Common myeloid progenitor, CD34-positive (primary cell): ENCODE data around the gene MAG.

Experiments
- CTCF ChIA-PET: fragments of 350-600 bp; sonication (Branson Sonifier 250); formaldehyde crosslinking; loops from one replicate; lab custom pipeline; 2021; ENCODE audit warnings: antibody characterized with exemption; lab: Charles Lee
- POLR2A ChIA-PET: fragments of 350-600 bp; sonication (Branson Sonifier 250); formaldehyde crosslinking; loops from one replicate; lab custom pipeline; 2021; ENCODE audit warnings: antibody characterized with exemption; lab: Charles Lee
- DNase-seq, 3 donors: peaks; one replicate each; pipeline versions ENCODE4 v3.0.0 to v3.0.0-alpha.2; 2013
- H3K27ac ChIP-seq, 2 experiments: 1 replicate in 1 of 2; 2 replicates in 1 of 2; pipeline ENCODE4 v1.7.0; 2013; ENCODE audit warnings: inconsistent platforms in 2 of 2, low read length in 2 of 2, mild to moderate bottlenecking in 2 of 2, low read depth in 1 of 2, moderate library complexity in 1 of 2; ENCODE audit not compliant: severe bottlenecking in 2 of 2, insufficient read depth in 1 of 2, poor library complexity in 1 of 2
- H3K27me3 ChIP-seq, 5 experiments: replicated peaks in 2 of 5; 1 replicate in 3 of 5; 2 replicates in 2 of 5; pipeline versions ENCODE4 v1.6.1 to v1.7.0; 2013; ENCODE audit warnings: low read length in 4 of 5, mild to moderate bottlenecking in 2 of 5, moderate library complexity in 2 of 5, inconsistent platforms in 1 of 5; ENCODE audit not compliant: insufficient read depth in 5 of 5, control insufficient read depth in 4 of 5
- H3K36me3 ChIP-seq, 4 experiments: 1 replicate in 2 of 4; 2 replicates in 2 of 4; pipeline versions ENCODE4 v1.6.1 to v1.7.0; 2013; ENCODE audit warnings: low read length in 3 of 4, control low read depth in 1 of 4, mild to moderate bottlenecking in 1 of 4; ENCODE audit not compliant: control insufficient read depth in 4 of 4, insufficient read depth in 4 of 4
- H3K4me1 ChIP-seq, 4 experiments: 1 replicate in 3 of 4; 2 replicates in 1 of 4; pipeline versions ENCODE4 v1.6.1 to v1.7.1; 2013; ENCODE audit warnings: low read length in 3 of 4, mild to moderate bottlenecking in 3 of 4, control low read depth in 1 of 4, inconsistent platforms in 1 of 4, moderate library complexity in 1 of 4; ENCODE audit not compliant: control insufficient read depth in 4 of 4, insufficient read depth in 4 of 4; ENCODE audit errors: control extremely low read depth in 1 of 4
- H3K4me3 ChIP-seq, 7 experiments: 1 replicate in 4 of 7; 2 replicates in 3 of 7; pipeline versions ENCODE4 v1.5.1 to v1.7.0; 2013; ENCODE audit warnings: mild to moderate bottlenecking in 7 of 7, low read length in 6 of 7, moderate library complexity in 6 of 7, inconsistent platforms in 2 of 7, low read depth in 2 of 7, control low read depth in 1 of 7; ENCODE audit not compliant: insufficient read depth in 4 of 7, control insufficient read depth in 1 of 7; ENCODE audit errors: extremely low read depth in 1 of 7
- H3K9me3 ChIP-seq, 5 experiments: 1 replicate in 4 of 5; 2 replicates in 1 of 5; pipeline versions ENCODE4 v1.6.1 to v1.7.1; 2013; ENCODE audit warnings: low read length in 4 of 5, mild to moderate bottlenecking in 2 of 5, inconsistent platforms in 1 of 5, low read depth in 1 of 5, moderate library complexity in 1 of 5; ENCODE audit not compliant: control insufficient read depth in 4 of 5, insufficient read depth in 2 of 5; ENCODE audit errors: control extremely low read depth in 1 of 5
- WGBS: methylation state at CpG from one replicate; pipeline ENCODE4 v1.1.5; 2013; ENCODE audit not compliant: insufficient coverage; 5-methylcytosine and 5-hydroxymethylcytosine counted together

MAG gene

GRCh38 chr19:35288906-35289305 lies 3.1 kb upstream of the MAG start:
- Histone ChIP-seq H3K4me1 (peaks cover 0 to 13% (median 1%) of the 10 kb centered on the region in 4 experiments), H3K36me3 (no peaks in the 10 kb centered on the region), H3K4me3 (no peak overlapping the region), H3K9me3 (no peaks in the 10 kb centered on the region), H3K27me3 (no peaks in the 10 kb centered on the region), H3K27ac (no peak overlapping the region)
- WGBS = 97% methylated on average over 5 of the region's 5 CpGs
- DNase-seq = no peak
- ChIA-PET POLR2A (interaction anchor here (0.6 kb wide), 1 partner anchor 85 kb away, joined by 3 read pairs; no protein-coding TSS in a partner anchor), CTCF (interaction anchor here (1.0 to 1.3 kb wide), 3 partner anchors 14 to 18 kb away, joined by 3 to 5 read pairs (median 3); no protein-coding TSS in a partner anchor)

DNA sequence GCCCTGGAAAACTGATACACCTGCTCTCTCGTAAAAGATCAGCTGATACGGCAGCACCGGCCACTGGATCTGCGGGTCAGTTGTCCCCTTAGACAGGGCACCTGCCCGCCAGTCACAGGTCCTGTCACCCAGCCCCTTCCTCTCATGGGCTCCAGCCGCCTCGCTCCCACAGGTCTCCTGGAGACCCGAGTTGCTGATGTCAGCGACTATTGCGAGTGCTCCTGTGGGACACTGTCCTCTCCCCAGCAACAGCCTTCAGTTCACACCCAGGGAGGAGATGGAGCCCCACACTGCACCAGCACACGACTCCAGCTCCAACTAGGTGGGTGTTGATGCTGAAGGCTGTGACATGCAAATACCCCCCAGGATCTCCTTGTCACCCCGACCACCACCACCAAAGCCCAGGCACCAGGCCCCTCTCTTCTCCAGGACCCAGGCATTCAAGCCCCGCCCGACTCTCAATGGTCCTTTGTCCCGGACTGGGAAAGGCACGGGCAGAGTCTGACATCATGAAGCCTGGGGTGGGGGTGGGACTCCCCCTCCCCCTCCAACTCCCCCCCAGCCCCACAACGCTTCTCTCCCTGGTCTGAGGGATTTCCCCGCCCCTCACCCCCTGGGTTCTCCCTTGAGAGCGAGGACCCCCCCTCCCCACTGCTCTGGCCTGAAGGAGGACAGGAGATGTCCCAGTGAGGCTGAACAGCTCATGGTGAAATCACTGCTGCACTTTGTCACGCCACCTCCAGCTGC lies 1.4 kb upstream of the MAG start:
- Histone ChIP-seq H3K36me3 (no peaks in the 10 kb centered on the region), H3K4me3 (no peak overlapping the region), H3K4me1 (peaks cover 2 to 20% (median 12%) of the 10 kb centered on the region in 4 experiments), H3K27me3 (no peaks in the 10 kb centered on the region), H3K27ac (no peak overlapping the region), H3K9me3 (no peaks in the 10 kb centered on the region)
- POLR2A ChIA-PET = no interaction called here
- CTCF ChIA-PET = interaction anchor here (1.3 to 1.4 kb wide), 2 partner anchors 19 to 20 kb away, joined by 3 to 4 read pairs; no protein-coding TSS in a partner anchor
- WGBS = 97% methylated on average over 9 of the region's 20 CpGs
- DNase-seq = no peak

- Histone ChIP-seq H3K4me1 (peaks cover 2 to 28% (median 18%) of the 10 kb centered on the region in 4 experiments), H3K27ac (no peak overlapping the region), H3K27me3 (no peaks in the 10 kb centered on the region), H3K4me3 (no peak overlapping the region), H3K9me3 (no peaks in the 10 kb centered on the region), H3K36me3 (no peaks in the 10 kb centered on the region)
- no peak for DNase-seq
- CTCF ChIA-PET = interaction anchor here (1.3 to 1.4 kb wide), 3 partner anchors 19 to 53 kb away, joined by 3 to 4 read pairs (median 3); no protein-coding TSS in a partner anchor
- 100% methylated on average over 4 of the region's 6 CpGs for WGBS
- POLR2A ChIA-PET = no interaction called here
Measured at GRCh38 chr19:35291259-35291658, 702 bp upstream of the MAG start.

- ChIA-PET CTCF (interaction anchor here (1.3 to 1.4 kb wide), 2 partner anchors 21 to 52 kb away, joined by 3 read pairs; no protein-coding TSS in a partner anchor), POLR2A (no interaction called here)
Measured at GRCh38 chr19:35292421-35293362, 731 bp downstream of the MAG start.

DNA sequence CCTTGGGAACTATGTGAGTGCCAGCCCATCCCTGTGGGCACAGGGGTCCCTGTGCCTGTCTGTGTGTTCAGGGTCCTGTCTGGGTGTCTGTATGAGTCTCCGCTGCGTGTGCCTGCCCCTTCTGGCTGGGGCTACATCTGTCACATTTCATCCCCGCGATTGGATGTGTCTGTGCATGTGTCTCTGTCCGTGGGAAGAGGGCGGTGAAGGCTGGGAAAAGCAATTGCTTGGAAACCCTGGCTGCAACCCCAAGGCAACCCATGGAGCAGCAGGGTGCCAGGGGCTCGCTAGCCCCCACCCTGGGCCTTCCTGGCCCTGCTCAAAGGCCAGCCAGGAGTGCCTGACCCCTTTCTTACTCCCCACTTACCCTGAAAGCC lies 1.4 kb downstream of the MAG start:
- DNase-seq = no peak
- POLR2A ChIA-PET = no interaction called here
- no peaks in the 10 kb centered on the region for H3K9me3 ChIP-seq
- no peak overlapping the region for H3K27ac ChIP-seq
- peaks cover 6 to 47% (median 39%) of the 10 kb centered on the region in 4 experiments for H3K4me1 ChIP-seq
- no peaks in the 10 kb centered on the region for H3K36me3 ChIP-seq
- WGBS = 89% methylated on average over 5 of the region's 7 CpGs
- CTCF ChIA-PET = interaction anchor here (1.3 to 1.4 kb wide), 2 partner anchors 11 to 20 kb away, joined by 3 read pairs; partner anchors contain the start of gene HAMP
- H3K4me3 ChIP-seq = no peak overlapping the region
- H3K27me3 ChIP-seq = no peaks in the 10 kb centered on the region

More at GRCh38 chr19:35292421-35293362, 731 bp downstream of the MAG start:
- Histone ChIP-seq H3K36me3 (no peaks in the 10 kb centered on the region), H3K4me3 (no peak overlapping the region), H3K9me3 (no peaks in the 10 kb centered on the region), H3K27me3 (no peaks in the 10 kb centered on the region), H3K4me1 (peaks cover 6 to 41% (median 32%) of the 10 kb centered on the region in 4 experiments), H3K27ac (no peak overlapping the region)
- no peak for DNase-seq
- 88% methylated on average over 18 of the region's 23 CpGs for WGBS

DNA sequence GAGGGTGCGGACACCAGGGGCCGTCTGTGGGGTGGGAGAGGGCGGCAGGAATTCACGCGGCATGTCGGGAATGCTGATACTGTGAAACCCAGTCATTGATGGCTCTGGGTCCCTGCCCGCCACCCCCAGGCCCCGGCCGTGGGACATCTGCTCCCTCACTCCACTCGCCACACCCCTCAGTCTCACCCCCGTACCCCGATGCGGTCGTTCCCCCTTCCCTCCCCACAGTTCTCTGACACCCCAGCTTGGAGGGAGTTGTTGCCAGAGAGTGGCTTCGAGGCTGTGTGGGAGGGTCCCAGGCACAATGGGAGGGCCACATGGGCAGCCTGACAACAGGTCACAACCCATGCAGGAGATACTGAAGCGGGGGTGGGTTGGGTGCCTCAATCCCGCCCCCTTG lies 1.8 kb downstream of the MAG start:
- Histone ChIP-seq H3K9me3 (no peaks in the 10 kb centered on the region), H3K27ac (no peak overlapping the region), H3K4me1 (peaks cover 6 to 50% (median 41%) of the 10 kb centered on the region in 4 experiments), H3K4me3 (no peak overlapping the region), H3K36me3 (no peaks in the 10 kb centered on the region), H3K27me3 (no peaks in the 10 kb centered on the region)
- POLR2A ChIA-PET = no interaction called here
- 97% methylated on average over 16 of the region's 17 CpGs for WGBS
- CTCF ChIA-PET = interaction anchor here (1.3 to 1.4 kb wide), 2 partner anchors 11 to 20 kb away, joined by 3 read pairs; partner anchors contain the start of gene HAMP
- DNase-seq = no peak
